22Rv1 (cell line): ENCODE measurements around the gene DOHH.

Source experiments
- ZFX ChIP-seq: fragments of 450-650 bp; IDR thresholded peaks from 2 replicates; pipeline ENCODE4 v1.6.1; 2017; ENCODE audit warnings: antibody characterized with exemption, borderline replicate concordance
- TF ChIP-seq, protein P1 (sequence below): fragments of 450-650 bp; IDR thresholded peaks from 2 replicates; pipeline ENCODE4 v1.5.1; 2017; ENCODE audit warnings: mild to moderate bottlenecking

DNA sequence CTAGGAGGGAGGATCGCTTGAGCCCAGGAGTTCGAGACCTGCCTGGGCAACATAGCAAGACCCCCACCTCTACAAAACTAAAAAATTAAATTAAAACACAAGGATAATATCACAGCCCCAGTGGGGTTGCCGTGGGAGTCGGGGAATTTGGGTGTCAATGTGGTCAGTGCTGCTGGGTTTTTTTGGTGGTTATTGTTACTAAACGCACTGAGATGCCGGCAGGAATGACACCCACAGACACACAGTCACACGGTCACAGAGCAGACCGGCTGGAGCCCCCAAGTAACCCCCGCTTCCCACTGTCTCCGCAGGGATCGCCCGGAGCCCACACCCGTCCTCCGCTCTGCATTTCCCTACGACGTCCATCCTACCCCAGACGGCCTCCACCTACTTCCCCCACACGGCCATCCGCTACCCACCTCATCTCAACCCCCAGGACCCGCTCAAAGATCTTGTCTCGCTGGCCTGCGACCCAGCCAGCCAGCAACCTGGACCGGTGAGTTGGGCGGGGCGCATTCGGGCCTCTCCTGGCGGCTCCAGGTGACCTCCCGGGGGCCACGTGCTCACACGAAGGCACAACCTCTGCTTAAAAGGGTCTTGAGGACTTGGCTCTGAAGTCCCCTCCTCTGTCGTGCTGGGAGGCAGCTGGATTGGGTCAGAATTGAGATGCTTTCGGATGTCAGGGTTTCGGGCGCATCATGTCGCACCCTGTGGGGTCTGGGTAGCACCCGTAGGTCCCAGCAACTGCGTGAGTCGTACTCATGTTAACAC lies 48.1 kb downstream of the DOHH start:
- TF ChIP-seq, protein P1, sequence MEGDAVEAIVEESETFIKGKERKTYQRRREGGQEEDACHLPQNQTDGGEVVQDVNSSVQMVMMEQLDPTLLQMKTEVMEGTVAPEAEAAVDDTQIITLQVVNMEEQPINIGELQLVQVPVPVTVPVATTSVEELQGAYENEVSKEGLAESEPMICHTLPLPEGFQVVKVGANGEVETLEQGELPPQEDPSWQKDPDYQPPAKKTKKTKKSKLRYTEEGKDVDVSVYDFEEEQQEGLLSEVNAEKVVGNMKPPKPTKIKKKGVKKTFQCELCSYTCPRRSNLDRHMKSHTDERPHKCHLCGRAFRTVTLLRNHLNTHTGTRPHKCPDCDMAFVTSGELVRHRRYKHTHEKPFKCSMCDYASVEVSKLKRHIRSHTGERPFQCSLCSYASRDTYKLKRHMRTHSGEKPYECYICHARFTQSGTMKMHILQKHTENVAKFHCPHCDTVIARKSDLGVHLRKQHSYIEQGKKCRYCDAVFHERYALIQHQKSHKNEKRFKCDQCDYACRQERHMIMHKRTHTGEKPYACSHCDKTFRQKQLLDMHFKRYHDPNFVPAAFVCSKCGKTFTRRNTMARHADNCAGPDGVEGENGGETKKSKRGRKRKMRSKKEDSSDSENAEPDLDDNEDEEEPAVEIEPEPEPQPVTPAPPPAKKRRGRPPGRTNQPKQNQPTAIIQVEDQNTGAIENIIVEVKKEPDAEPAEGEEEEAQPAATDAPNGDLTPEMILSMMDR: no peak
- no peak for TF ChIP-seq ZFX
